Ectodermal cell (in vitro differentiated cells): ENCODE measurements around the gene RAB7B.

Experiments used
- H3K27ac ChIP-seq: 2 replicates; pipeline ENCODE4 v1.7.0; 2013; ENCODE audit warnings: mild to moderate bottlenecking, low read depth, low read length; ENCODE audit not compliant: insufficient read depth, poor library complexity, severe bottlenecking
- H3K27me3 ChIP-seq: 2 replicates; pipeline ENCODE4 v1.7.0; 2013; ENCODE audit warnings: mild to moderate bottlenecking, low read length; ENCODE audit not compliant: insufficient read depth, control insufficient read depth, poor library complexity, severe bottlenecking
- H3K36me3 ChIP-seq: one replicate; pipeline ENCODE4 v1.7.0; 2013; ENCODE audit warnings: low read length; ENCODE audit not compliant: control insufficient read depth, insufficient read depth
- H3K4me1 ChIP-seq: one replicate; pipeline ENCODE4 v1.7.0; 2013; ENCODE audit warnings: low read length; ENCODE audit not compliant: control insufficient read depth, insufficient read depth
- H3K4me3 ChIP-seq: 2 replicates; pipeline ENCODE4 v1.7.0; 2013; ENCODE audit warnings: low read depth, low read length, control low read depth; ENCODE audit not compliant: insufficient read depth
- H3K9me3 ChIP-seq: 2 replicates; pipeline ENCODE4 v1.7.0; 2013; ENCODE audit warnings: mild to moderate bottlenecking, low read length, moderate library complexity; ENCODE audit not compliant: control insufficient read depth
- WGBS, 2 experiments: methylation state at CpG; one replicate each; pipeline ENCODE4 v1.1.7; 2013; ENCODE audit warnings: missing lambda C conversion rate in 2 of 2; 5-methylcytosine and 5-hydroxymethylcytosine counted together

Gene RAB7B

GRCh38 chr1:205930799-205931281, 72.4 kb downstream of the RAB7B start:
- no peak overlapping the region for H3K4me3 ChIP-seq
- H3K4me1 ChIP-seq, result peaks cover 11% of the 10 kb centered on the region
- no peaks in the 10 kb centered on the region for H3K27me3 ChIP-seq
- no peak overlapping the region for H3K27ac ChIP-seq
- WGBS, 2 experiments, result 94% methylated on average over 4 of the region's 4 CpGs
- H3K9me3 ChIP-seq, result no peaks in the 10 kb centered on the region
- H3K36me3 ChIP-seq, result no peaks in the 10 kb centered on the region

- Histone ChIP-seq H3K36me3 (no peaks in the 10 kb centered on the region), H3K4me1 (peaks cover 11% of the 10 kb centered on the region), H3K9me3 (no peaks in the 10 kb centered on the region), H3K4me3 (no peak overlapping the region), H3K27me3 (no peaks in the 10 kb centered on the region), H3K27ac (no peak overlapping the region)
- WGBS, 2 experiments, result 91 to 94% methylated on average over 1 of the region's 1 CpG
Measured at GRCh38 chr1:205930195-205930577, 73.0 kb downstream of the RAB7B start.

- Histone ChIP-seq H3K36me3 (no peaks in the 10 kb centered on the region), H3K9me3 (no peaks in the 10 kb centered on the region), H3K4me1 (peaks cover 11% of the 10 kb centered on the region), H3K27ac (no peak overlapping the region), H3K4me3 (no peak overlapping the region), H3K27me3 (no peaks in the 10 kb centered on the region)
- 95 to 96% methylated on average over 19 of the region's 19 CpGs for WGBS, 2 experiments
Measured at GRCh38 chr1:205929496-205930194, 73.5 kb downstream of the RAB7B start.

GRCh38 chr1:205928317-205928716, 74.9 kb downstream of the RAB7B start:
- Histone ChIP-seq H3K9me3 (no peaks in the 10 kb centered on the region), H3K4me1 (peaks cover under 1% of the 10 kb centered on the region)
- 96 to 97% methylated on average over 5 of the region's 5 CpGs for WGBS, 2 experiments

GRCh38 chr1:205927676-205928075, 75.5 kb downstream of the RAB7B start:
- no peaks in the 10 kb centered on the region for H3K4me1 ChIP-seq
- no peak overlapping the region for H3K27ac ChIP-seq
- H3K27me3 ChIP-seq, result no peaks in the 10 kb centered on the region
- WGBS, 2 experiments, result 94 to 97% methylated on average over 12 of the region's 12 CpGs
- H3K4me3 ChIP-seq, result no peak overlapping the region
- no peaks in the 10 kb centered on the region for H3K9me3 ChIP-seq
- no peaks in the 10 kb centered on the region for H3K36me3 ChIP-seq

More at GRCh38 chr1:205928317-205928716, 74.9 kb downstream of the RAB7B start:
- Histone ChIP-seq H3K4me3 (no peak overlapping the region), H3K36me3 (no peaks in the 10 kb centered on the region), H3K27me3 (no peaks in the 10 kb centered on the region), H3K27ac (no peak overlapping the region)

- Histone ChIP-seq H3K4me1 (no peaks in the 10 kb centered on the region), H3K9me3 (no peaks in the 10 kb centered on the region), H3K27ac (no peak overlapping the region), H3K27me3 (no peaks in the 10 kb centered on the region), H3K4me3 (no peak overlapping the region), H3K36me3 (no peaks in the 10 kb centered on the region)
- 93 to 95% methylated on average over 6 of the region's 6 CpGs for WGBS, 2 experiments
Measured at GRCh38 chr1:205927247-205927646, 75.9 kb downstream of the RAB7B start.
